ENCODE results near the gene DNAH3.
"Not testable (repeated sequence)": the region's sequence is repeated elsewhere in the genome, so short reads cannot be mapped to it uniquely, and the experiment has no call there.

The DNAH3 gene

DNA sequence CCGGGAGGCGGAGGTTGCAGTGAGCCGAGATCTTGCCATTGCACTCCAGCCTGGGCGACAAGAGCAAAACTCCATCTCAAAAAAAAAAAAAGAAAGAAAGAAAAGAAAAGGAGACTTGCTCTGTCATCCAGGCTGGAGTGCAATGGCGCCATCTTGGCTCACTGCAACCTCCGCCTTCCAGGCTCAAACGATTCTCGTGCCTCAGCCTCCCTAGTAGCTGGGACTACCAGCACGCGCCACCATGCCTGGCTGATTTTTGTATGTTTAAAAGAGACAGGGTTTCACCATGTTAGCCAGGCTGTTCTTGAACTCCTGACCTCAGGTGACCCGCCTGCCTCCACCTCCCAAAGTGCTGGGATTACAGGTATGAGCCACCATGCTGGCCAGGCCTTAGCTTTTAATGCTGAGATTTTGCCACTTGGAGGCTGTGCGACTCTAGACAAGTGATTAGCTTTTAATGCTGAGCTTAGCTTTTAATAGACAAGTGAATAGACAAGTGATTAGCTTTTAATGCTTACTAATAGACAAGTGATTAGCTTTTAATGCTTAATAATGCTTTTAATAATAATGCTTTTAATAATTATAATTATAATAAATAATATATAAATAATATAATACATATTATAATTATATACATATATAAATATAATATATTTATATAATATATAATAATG is 17.4 kb upstream of the DNAH3 start:
- no peak for DNase-seq

DNA sequence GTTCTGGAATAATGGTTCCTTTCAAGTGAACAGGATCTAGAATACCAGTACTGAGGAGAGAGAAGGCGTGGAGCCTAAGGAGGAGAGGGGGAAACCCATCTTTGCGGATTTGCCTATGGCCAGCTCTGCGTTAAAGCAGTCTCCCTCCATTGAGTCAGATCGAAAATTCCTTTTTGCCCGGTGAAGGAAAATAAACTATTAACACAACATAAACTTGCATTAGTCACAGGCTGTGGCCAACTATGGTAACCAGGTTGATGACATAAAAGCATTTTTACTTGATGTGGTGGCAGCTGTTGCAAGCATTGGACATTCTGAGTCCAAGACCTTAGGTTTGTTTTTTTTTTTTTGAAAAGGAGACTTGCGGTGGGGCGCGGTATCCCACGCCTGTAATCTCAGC is 16.7 kb upstream of the DNAH3 start:
- no peak for DNase-seq

DNA sequence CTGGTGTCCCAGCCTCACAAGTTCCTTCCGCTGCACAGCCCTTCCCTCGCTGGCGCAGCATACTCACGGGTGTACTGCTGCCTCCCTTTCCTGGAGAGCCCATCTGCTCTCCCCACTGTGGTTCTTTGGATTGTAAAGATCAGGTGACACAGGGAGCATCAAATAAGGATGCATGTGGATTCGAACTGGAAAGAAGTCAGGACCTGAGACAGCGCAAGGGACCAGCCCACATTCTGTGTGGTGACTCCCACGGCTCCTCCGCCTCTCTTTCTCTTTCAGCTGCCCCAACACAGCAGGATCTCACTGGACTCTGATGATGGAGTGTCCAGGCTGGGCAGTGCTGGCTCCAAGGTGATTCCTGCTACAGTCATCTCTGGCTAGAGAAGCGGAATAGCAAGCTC is 15.9 kb upstream of the DNAH3 start:
- no peak for DNase-seq

DNA sequence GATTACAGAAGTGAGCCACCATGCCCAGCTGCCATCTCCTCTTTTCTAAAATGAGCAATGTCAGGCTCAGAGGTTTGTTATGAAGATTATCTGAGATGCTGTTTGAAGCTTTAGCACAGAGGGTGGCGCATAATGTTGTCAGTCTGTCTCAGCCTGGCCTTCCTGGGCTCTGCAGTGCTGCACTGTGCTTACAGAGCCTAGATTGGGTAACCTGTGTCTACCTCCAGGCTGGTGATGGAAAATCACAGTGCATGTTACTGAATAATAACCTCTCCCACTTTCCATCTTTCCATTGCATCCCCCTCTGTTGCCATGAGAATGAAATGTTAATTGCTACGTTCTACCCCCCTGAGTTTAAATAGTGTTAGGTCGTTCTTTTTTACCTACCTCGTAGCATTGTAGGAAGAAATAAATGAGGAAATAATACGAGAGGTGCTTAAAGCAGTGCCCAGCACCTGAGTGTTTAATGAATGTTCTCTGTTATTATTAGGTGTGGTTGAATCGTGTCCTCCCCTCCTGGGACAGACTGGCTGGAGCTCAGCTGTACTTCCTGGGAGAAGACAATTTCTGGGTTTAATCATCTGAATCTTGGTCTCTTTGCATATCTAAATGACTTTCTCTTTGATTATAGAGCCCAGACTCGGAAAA is 14.0 kb upstream of the DNAH3 start:
- no peak for DNase-seq

DNA sequence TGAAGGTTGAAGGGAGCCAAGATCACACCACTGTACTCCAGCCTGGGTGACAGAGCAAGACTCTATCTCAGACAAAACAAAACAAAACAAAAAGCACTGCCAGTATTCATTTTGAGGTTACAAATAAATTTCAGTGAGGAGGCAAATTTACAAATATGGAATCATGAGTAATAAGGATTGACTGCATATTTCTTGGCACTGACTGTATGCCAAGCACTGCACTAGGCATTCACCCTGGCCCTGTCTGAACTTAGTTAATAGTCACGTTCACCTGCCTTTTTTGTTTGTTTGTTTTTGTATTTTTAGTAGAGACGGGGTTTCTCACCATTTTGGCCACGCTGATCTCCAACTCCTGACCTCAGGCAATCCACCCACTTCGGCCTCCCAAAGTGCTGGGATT is 12.9 kb upstream of the DNAH3 start:
- DNase-seq, result no peak

DNA sequence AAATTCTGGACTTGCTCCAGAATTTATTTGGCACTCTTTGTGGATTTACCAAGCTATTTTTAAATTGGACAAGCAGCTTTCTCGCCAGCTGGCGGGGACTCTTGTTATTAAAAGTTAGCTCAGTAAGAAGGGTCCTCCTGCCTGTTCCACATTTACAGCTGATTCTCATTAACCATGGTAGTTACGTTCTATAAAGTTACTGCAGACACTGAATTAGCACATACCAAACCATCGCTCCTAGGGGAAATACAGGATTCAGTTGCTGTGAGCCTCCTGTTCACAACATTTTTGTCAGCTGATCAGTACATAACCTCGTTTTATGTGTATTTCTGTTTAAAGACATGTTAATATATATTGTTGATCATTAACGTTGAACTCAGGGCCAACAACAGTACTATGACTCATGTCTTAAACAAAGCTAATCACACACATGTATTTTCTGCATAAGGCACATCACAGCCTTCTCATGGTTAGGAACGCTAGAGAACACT is 12.1 kb upstream of the DNAH3 start:
- DNase-seq, result no peak

DNA sequence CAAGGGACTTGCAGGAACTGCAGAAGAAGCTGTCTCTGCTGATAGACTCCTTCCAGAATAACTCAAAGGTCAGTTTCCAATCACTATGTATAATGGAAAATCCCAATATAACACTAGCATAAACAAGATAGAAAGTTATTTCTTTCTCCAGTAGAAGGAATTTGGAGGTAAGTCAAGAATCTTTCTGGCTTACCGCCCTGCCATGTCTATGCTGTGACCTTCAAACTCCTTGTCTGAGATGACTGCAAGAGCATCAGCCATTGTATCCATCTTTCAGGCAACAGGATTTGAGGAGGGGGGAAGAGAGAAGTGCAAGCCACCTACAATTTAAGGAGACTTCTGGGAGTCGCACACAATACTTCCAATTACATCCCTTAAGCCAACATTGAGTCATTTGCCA is 10.6 kb upstream of the DNAH3 start:
- DNase-seq, result no peak

DNA sequence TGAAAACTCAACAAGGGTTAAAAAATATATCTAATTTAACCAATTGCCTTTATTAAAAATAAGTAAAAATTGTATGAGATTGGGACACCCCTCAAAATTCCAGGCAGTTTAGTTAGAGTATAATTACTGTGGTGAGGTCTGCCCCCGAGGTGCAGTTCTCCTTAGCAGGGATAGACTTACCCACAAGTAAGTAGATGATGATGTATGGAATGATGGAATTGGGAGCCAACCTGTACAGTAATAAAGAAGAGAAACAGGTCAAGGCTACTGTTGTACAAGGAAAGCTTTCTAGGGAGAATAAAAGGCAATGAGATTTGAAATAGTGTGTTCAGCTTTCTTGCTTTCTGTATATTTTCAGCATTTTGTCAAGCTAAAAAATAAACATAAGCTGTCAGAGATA is 9.6 kb upstream of the DNAH3 start:
- DNase-seq, result no peak

DNA sequence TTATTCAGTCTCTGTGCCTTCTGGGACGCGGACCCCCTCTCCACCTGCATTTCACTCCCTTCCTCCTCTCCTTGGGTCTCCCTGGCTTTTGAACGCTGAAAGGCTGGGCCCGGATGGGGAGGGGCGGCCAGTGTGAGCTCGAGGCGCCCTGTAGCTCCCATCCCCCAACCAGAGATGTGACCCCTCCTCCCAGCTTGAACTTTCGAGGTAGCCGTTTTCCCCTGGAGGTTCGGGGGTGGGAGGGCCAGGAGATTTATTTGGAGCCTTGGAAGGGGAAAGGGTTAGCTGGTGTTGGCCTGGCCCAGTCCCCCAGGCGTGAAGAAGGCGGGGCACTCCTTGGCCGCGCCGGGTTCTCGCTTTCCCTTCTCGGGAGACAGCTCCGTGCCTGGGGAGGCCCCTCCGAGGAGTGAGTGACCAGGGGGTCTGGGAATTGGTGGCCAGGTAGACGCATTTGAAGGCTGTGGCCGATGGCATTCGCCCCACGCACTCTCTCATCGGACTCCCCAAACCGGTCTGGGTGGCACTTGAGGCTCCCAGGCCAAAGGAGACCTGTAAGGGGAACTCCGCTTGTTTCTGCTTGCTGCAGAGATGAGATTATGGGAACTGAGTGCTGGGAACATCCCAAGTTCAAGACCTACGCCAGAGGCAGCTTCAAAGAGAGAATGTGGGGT is 8.8 kb upstream of the DNAH3 start:
- no peak for DNase-seq

DNA sequence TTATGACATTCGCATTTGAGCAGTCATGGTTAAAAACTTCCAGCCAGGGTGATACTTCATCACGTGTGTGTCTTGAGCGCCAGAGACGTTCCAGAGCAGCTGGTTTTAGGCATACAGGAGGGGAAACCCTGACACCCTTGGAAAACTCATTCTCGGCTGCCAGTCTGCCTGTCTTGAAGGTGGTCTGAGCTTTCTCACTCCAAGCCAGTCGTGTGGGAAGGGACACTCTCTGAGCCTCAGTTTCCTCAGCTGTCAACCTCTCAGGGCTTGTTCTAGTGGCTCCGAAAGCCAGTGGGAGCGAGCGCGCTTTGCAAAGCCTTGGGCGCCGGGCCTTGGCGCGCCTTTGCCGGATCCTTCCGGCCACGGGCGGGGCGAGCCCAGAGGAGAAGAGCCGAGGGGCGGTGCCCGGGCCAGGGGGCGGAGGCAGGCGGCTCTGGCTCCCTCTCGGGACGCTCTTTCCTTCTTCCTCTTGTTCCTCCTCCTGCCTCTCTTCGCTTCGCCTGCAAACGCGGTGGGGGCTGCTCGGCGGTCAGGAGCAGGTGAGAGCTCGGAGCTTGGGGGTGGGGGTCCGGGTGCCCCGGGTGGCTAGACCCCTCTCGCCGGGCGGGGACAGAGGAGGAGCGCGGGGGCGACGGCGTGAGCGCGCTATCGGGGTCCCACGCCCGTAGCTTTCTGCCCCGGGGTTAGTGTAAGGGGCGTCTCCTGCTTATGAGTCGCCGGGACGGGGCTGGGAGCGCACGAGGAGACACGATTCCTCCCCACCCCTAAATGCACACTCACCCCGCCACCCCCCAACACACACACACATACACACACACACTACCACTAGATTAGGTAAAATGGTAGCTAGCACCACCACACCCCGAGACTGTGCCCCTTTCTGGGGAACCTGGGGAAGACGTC is 7.8 kb upstream of the DNAH3 start, which contains the start of gene LDAF1:
Gene LDAF1 (plus strand): TSS at position 467 of the 903 bp plus-strand sequence. CDS start 2,509 bp downstream, outside the sequence.
- DNase-seq, result peak; percentile 80

DNA sequence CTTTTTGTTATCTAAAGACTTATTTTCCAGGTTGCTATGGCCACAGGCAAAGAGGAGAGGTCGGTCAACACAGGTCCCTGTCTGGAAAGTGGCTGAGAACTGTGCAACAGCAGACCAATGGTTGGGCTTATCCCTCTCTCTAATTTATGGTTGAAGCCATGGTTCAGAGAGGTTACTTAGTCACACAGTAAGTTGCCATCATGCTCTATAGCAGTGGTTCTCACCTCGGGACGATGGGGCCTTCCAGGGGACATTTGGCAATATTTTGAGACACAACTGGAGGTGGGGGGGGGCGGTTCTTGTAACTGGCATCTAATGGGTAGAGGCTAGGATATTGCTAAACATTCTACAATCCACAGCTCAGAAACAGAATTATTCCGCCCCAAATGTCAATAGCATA is 7.0 kb upstream of the DNAH3 start:
- DNase-seq, result no peak

DNA sequence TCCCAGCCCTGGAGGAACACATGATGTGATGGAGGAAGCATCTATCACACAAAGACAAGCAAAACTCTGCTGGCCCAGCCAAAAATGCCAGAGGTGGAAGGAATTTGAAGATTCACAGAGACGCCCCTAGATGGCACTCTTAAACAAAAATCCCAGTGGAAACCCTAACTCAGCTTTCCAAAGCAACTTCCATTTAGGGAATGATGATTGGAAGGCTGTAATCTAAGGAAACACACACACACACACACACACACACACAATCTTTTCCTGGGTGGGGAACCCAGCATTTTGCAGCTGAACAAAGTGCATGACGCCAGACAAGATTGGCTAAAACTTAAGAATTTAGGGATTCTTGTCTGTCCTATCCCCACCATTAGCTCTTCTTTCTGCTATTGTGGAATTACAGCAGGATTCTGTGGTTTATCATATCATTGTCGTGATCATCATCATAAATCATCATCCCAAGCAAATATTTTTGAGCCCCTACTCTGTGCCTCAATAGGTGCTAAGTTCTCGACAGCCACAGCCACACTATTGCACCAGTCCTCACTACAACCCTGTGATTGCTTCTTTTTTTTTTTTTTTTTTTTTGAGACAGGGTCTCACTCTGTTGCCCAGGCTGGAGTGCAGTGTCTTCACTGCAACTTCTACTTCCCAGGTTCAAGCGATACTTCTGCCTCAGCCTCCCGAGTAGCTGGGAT is 6.3 kb upstream of the DNAH3 start:
- peak; percentile 28 for DNase-seq

DNA sequence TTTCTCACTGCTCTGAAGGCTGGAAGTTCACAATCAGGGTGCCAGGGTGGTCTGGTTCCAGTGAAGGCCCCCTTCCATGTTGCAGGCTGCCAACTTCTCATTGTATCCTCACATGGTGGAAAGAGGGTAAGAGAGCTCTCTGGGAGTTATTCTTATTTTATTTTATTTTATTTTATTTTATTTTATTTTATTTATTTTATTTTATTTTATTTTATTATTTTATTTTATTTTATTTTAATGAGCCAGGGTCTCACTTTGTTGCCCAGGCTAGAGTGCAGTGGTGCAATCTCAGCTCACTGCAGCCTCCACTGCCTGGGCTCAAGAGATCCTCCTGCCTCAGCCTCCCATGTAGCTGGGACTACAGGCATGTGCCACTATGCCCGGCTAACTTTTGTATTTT is 5.4 kb upstream of the DNAH3 start:
- DNase-seq, result not testable (repeated sequence)

DNA sequence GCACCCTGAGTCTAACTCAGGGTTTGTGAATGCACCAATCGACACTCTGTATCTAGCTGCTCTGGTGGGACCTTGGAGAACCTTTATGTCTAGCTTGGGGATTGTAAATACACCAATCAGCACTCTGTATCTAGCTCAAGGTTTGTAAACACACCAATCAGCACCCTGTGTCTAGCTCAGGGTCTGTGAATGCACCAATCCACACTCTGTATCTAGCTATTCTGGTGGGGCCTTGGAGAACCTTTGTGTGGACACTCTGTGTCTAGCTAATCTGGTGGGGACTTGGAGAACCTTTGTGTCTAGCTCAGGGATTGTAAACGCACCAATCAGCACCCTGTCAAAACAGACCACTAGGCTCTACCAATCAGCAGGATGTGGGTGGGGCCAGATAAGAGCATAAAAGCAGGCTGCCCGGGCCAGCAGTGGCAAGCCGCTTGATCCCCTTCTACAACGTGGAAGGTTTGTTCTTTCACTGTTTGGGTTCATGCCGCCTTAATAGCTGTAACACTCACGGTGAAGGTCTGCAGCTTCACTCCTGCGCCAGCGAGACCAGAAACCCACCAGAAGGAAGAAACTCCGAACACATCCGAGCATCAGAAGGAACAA is 2.6 kb upstream of the DNAH3 start:
- DNase-seq, result not testable (repeated sequence)

DNA sequence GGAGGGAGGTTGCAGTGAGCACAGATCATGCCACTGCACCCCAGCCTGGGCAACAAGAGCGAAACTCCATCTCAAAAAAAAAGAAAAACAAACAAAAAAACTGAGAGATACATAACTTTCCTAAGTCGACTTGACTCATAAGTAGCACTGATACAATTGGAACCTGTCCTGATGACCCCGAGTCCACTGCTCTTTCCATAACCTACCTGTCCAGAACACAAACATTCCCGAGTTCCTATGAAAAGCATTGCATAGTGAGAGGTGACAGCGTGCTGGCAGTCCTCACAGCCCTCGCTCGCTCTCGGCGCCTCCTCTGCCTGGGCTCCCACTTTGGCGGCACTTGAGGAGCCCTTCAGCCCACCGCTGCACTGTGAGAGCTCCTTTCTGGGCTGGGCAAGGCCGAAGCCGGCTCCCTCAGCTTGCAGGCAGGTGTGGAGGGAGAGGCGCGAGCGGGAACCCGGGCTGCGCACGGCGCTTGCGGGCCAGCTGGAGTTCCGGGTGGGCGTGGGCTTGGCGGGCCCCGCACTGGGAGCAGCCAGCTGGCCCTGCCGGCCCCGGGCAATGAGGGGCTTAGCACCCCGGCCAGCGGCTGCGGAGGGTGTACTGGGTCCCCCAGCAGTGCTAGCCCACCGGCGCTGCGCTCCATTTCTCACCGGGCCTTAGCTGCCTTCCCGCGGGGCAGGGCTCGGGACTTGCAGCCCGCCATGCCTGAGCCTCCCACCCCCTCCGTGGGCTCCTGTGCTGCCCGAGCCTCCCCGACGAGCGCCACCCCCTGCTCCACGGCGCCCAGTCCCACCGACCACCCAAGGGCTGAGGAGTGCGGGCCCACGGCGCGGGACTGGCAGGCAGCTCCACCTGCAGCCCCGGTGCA is 1.7 kb upstream of the DNAH3 start:
- not testable (repeated sequence) for DNase-seq

DNA sequence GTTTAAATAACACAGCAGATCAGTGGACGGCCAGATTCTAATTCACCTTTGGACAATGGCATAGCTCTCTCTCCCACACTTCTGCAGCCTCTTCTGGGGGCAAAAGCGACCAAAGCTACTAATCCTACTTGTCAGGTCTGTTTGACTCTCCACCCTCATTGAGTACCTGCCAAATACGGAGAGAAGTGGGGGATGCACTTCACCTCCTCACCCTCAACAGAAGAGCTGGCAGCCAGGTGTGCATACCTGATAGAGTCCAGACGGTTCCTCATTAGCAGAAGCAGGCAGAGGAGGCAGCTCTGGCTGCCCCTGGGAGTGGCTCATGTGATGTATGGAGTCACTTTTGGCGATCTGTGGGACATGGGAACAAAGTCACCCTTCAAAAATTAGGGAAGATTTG is 4.9 kb downstream of the DNAH3 start:
- DNase-seq, result no peak

DNA sequence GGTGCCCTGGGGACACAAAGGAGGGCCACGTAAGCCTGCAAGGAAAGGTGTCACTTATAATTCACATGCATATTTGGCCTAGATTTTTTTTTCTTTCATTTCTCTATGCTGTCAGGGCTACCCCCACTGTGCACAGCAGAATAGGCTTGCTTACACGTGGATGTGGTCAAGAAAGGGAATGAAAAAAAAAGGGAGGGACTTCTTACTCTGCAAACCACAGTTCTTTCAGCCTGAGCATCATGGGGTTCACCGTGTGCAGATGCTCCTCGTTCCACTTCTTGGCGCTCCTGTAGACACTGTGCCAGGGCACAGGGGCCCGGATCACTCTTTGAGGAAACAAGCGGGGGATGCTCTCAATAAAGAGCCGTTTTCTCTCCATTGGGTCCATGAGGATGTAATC is 16.6 kb downstream of the DNAH3 start:
- DNase-seq, result no peak

DNA sequence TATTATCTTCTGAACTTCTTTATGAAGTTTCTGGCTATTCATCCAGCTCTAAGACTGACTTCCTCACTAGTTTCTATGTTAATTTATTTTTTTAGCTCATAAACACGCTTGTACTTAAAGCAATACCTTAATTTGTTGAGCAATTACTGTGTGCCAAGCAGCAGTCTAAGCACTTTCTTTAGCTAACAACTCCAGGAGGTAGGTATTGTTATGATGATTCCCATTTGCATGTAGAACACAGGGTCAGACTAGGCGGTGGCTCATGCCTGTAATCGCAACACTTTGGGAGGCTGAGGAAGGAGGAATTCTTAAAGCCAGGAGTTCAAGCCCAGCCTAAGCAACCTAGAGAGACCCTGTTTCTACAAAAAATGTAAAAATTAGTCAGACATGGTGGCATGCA is 19.8 kb downstream of the DNAH3 start:
- no peak for DNase-seq

DNA sequence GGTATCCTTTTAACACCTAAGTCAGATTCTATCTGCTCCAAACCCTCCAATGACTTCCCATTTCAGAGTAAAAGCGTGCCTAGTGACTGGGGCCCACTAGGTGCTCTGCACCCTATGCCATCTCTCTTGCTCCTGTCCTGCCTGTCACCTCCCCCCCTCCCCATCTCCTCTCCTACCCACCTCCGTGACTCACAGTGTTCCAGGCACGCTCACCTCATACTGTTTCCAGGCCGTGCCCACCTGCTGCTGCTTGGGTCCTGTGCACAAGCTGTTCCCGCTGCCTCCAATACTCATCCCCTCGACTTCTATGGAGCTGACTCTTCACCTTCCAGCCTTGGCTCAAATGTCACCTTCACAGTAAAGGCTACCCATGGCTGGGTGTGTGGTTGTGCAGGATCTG is 21.7 kb downstream of the DNAH3 start:
- DNase-seq, result no peak

DNA sequence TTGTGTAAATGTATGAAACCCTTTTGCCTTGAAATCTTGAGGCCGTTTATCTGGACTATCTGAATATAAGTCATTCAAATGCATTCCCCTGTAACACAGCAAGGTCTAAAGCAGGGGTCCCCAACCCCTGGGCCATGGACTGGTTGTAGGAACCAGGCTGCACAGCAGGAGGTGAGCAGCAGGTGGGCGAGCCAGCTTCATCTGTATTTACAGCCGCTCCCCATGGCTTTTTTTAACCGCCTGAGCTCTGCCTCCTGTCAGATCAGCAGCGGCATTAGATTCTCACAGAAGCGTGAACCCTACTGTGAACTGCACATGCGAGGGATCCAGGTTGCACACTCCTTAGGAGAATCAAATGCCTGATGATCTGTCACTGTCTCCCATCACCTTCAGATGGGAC is 24.1 kb downstream of the DNAH3 start:
- DNase-seq, result no peak

DNA sequence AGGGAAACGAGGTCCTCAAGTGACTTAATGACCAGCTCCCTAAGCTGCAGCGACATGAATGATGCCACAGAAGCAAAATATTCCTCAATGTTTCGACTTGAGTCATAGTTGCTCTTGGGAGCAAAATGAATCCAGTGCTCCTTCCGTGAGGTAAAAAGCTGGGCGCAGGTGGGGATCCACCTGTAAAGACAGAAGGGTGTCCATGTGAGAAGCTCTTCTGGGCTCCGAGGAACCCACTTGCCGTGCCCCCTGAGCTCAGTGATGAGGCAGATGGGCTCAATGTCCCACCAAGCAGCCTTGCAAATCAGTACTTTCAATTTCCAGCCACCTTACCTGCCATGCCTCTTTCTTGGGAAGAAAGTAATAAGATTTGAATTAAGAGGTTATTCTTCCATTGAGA is 25.5 kb downstream of the DNAH3 start:
- DNase-seq, result no peak

All from activated CD4-positive, alpha-beta T cell treated with anti-CD3 and anti-CD28 coated beads, Interleukin-2, amount 50 U/mL, for 16 hours (primary cell).